HEK293T (cell line): ENCODE measurements around the gene ZNF518B.

ENCODE experiments used
- CTCF ChIA-PET: fragments of 350-600 bp; formaldehyde crosslinking; extraction: SDS; loops from one replicate; lab custom pipeline; 2021; ENCODE audit warnings: antibody characterized with exemption, inconsistent platforms; lab: Yijun Ruan, JAX
- POLR2A ChIA-PET: fragments of 350-600 bp; formaldehyde crosslinking; extraction: SDS; loops from one replicate; lab custom pipeline; 2020; ENCODE audit warnings: antibody characterized with exemption, inconsistent platforms; lab: Yijun Ruan, JAX
- DNase-seq: peaks from one replicate; pipeline ENCODE4 v3.0.0; 2012; ENCODE audit warnings: mixed read lengths; ENCODE audit errors: extremely low spot score
- ARNT ChIP-seq: fragments of 450-650 bp; IDR thresholded peaks from 2 replicates; pipeline ENCODE4 v1.6.1; 2017; ENCODE audit warnings: mild to moderate bottlenecking
- BHLHE40 ChIP-seq: fragments of 450-650 bp; IDR thresholded peaks from 2 replicates; pipeline ENCODE4 v1.6.1; 2016; ENCODE audit warnings: mild to moderate bottlenecking, moderate library complexity, borderline replicate concordance
- CTBP1 ChIP-seq: fragments of 450-650 bp; IDR thresholded peaks from 2 replicates; pipeline ENCODE4 v1.6.1; 2016; ENCODE audit warnings: borderline replicate concordance
- ELF4 ChIP-seq: fragments of 450-650 bp; IDR thresholded peaks from 2 replicates; pipeline ENCODE4 v1.6.1; 2017; ENCODE audit warnings: antibody characterized with exemption
- FOXA1 ChIP-seq: fragments of 450-650 bp; IDR thresholded peaks from 2 replicates; pipeline ENCODE4 v1.6.1; 2016; ENCODE audit warnings: mild to moderate bottlenecking
- FOXK2 ChIP-seq: fragments of 450-650 bp; IDR thresholded peaks from 2 replicates; pipeline ENCODE4 v1.6.1; 2016; ENCODE audit warnings: mild to moderate bottlenecking
- FOXM1 ChIP-seq: fragments of 450-650 bp; IDR thresholded peaks from 2 replicates; pipeline ENCODE4 v1.6.1; 2017; ENCODE audit warnings: mild to moderate bottlenecking, borderline replicate concordance
- HDGF ChIP-seq: fragments of 450-650 bp; IDR thresholded peaks from 2 replicates; pipeline ENCODE4 v1.6.1; 2017; ENCODE audit warnings: antibody characterized with exemption, borderline replicate concordance
- L3MBTL2 ChIP-seq: fragments of 450-650 bp; conservative IDR thresholded peaks from 2 replicates; pipeline ENCODE4 v1.6.1; 2016; ENCODE audit warnings: mild to moderate bottlenecking
- LEF1 ChIP-seq: fragments of 450-650 bp; IDR thresholded peaks from 2 replicates; pipeline ENCODE4 v1.6.1; 2017; ENCODE audit warnings: mild to moderate bottlenecking, borderline replicate concordance
- NFRKB ChIP-seq: fragments of 450-650 bp; IDR thresholded peaks from 2 replicates; pipeline ENCODE4 v1.6.1; 2016; ENCODE audit warnings: mild to moderate bottlenecking, moderate library complexity
- SP1 ChIP-seq: fragments of 450-650 bp; IDR thresholded peaks from 2 replicates; pipeline ENCODE4 v1.6.1; 2017
- SUZ12 ChIP-seq: fragments of 450-650 bp; IDR thresholded peaks from 2 replicates; pipeline ENCODE4 v1.6.1; 2016; ENCODE audit warnings: mild to moderate bottlenecking
- TARDBP ChIP-seq: fragments of 450-650 bp; IDR thresholded peaks from 2 replicates; pipeline ENCODE4 v1.6.1; 2016
- ZNF384 ChIP-seq: fragments of 450-650 bp; IDR thresholded peaks from 2 replicates; pipeline ENCODE4 v1.6.1; 2016
- TF ChIP-seq, protein P1 (sequence below): fragments of 450-650 bp; IDR thresholded peaks from 2 replicates; pipeline ENCODE4 v1.6.1; 2016

The ZNF518B gene

DNA sequence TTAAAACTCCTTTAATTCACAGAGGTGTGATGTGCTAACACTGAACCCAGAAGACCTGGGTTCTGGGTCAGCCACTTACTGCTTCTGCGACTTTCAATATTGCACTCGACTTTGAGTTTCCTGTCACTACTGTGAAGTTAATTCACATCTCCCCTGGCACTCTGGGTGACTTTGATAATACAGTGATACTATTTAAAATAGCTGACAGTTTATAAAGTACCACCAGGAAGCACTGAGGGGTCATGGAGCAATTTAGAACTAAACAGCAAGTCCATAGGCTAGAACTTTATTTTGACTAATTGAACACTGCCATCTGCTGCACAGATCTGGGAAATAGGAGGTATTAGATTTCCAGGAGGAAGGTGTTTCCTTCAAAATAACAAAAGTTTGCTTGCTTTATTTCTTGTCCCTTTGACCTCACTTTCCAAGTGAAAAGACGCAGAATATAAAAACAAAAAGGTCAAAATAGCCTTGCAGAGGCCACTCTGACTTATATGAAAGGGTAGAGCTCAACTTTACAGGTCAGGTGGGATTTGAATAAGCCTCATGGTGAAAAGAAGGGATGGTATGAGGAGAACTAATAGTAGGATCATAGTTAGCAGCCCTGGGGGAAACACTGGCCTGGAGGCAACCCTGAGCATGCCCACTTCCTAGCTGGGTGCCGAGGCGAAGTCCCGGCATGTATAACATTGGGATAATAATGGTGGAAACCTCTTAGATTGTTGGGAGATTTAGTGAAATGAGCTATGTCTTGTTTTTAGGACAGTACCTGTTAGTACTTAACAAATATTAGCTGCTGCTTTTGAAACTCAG, 53.4 kb downstream of the ZNF518B start:
- TF ChIP-seq, protein P1, sequence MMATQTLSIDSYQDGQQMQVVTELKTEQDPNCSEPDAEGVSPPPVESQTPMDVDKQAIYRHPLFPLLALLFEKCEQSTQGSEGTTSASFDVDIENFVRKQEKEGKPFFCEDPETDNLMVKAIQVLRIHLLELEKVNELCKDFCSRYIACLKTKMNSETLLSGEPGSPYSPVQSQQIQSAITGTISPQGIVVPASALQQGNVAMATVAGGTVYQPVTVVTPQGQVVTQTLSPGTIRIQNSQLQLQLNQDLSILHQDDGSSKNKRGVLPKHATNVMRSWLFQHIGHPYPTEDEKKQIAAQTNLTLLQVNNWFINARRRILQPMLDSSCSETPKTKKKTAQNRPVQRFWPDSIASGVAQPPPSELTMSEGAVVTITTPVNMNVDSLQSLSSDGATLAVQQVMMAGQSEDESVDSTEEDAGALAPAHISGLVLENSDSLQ: no peak
- TF ChIP-seq HDGF (no peak), NFRKB (no peak), ELF4 (no peak), ARNT (no peak), L3MBTL2 (no peak), TARDBP (no peak), SP1 (no peak), FOXM1 (no peak), SUZ12 (no peak), CTBP1 (no peak), ZNF384 (no peak), FOXK2 (no peak), FOXA1 (no peak)
- DNase-seq: no peak
- ChIA-PET CTCF (interaction anchor here (0.7 to 3.2 kb wide), 4 partner anchors 14 to 246 kb away, joined by 4 to 13 read pairs (median 6); no protein-coding TSS in a partner anchor), POLR2A (no interaction called here)

DNA sequence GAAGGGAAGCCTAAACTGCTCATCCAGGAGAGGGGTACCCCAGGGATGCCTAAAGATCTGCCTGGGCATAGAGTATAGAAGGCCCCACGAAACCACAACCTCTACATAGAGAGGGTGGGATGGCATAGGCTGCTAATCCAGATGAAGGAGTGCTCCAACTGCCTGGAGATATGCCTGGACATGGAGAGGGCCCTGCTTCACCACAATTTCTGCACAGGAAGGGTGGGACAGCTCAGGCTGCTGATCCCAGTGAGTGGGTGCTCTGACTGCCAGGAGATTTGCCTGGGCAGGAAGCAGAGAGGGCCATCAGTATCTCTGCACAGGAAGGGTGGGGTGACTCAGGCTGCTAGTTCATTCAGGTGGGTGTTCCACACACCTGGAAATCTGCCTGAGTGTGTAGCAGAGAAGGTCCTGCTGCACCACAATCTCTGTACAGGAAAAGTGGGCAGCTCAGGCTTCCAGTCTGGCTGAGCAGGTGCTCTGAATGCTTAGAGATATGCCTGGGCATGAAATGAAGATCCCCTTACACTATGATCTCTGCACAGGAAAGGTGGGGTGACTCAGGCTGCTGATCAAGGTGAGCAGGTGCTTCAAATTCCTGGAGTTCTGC, 61.1 kb downstream of the ZNF518B start:
- CTCF ChIA-PET: no interaction called here
- TF ChIP-seq ELF4 (no peak), NFRKB (no peak), BHLHE40 (no peak), LEF1 (no peak), TARDBP (no peak)
- POLR2A ChIA-PET: no interaction called here
- DNase-seq: no peak
